ENCODE measurements around the gene JAG1. TPM values are rescaled to one million over a fixed set of nuclear protein-coding genes. Genes with fewer than 3 reads are reported as not detected.

JAG1 gene
- polyA plus RNA-seq, 1 donor (not counting 4 experiments of a cell fraction or from before 2014, with no cell fraction given), result 84.2 TPM

GRCh38 chr20:10662661-10663458 is 10.9 kb downstream of the JAG1 start:
- Histone ChIP-seq H3K4me3 (ENCODE audit: control insufficient read depth in 2 of 3, extremely low read depth in 1 of 3, insufficient read depth in 2 of 3, low read depth in 1 of 3, low read length in 3 of 3) (no peak overlapping the region), H3K9me3 (ENCODE audit: control insufficient read depth, low read depth, low read length) (no peaks in the 10 kb centered on the region), H3K9me1 (ENCODE audit: control insufficient read depth, extremely low read depth, insufficient read depth, low read length) (peaks cover 10% of the 10 kb centered on the region), H3K79me2 (ENCODE audit: control insufficient read depth, insufficient read depth, low read length) (peaks cover 100% of the 10 kb centered on the region), H4K20me1 (ENCODE audit: control insufficient read depth, extremely low read depth, insufficient read depth, low read length) (peaks cover 84% of the 10 kb centered on the region), H3K9ac (ENCODE audit: control insufficient read depth, extremely low read depth, insufficient read depth, low read length) (no peak overlapping the region), H3K4me2 (ENCODE audit: control insufficient read depth, extremely low read depth, insufficient read depth, low read depth, low read length) (no peak overlapping the region), H3K4me1 (ENCODE audit: control insufficient read depth, extremely low read depth, insufficient read depth, low read length) (peaks cover 99% of the 10 kb centered on the region), H3K36me3 (ENCODE audit: control insufficient read depth in 2 of 2, extremely low read depth in 1 of 2, insufficient read depth in 2 of 2, low read length in 2 of 2) (peaks cover 43 to 79% of the 10 kb centered on the region in 2 experiments), H3K27me3 (ENCODE audit: control insufficient read depth, extremely low read depth, insufficient read depth, low read length) (no peaks in the 10 kb centered on the region), H2AFZ (ENCODE audit: control insufficient read depth, low read length) (no peak overlapping the region), H3K27ac (ENCODE audit: control insufficient read depth, insufficient read depth, low read length) (peak overlapping the region; percentile 94)
- DNase-seq (ENCODE audit: low read depth, low spot score) (no peak), FAIRE-seq (peak; percentile 57)
- dilution Hi-C loops (cut with MboI; ENCODE audit: extremely low pct_ligation_motif_present, low sequenced_read_pairs), result no loop called here
- TF ChIP-seq CTCF (optimal IDR thresholded peaks at IDR 0.05 in 1 of 3, IDR thresholded peaks at IDR 0.05 in 1 of 3, conservative IDR thresholded peaks at IDR 0.05 in 1 of 3; ENCODE audit: extremely low read depth in 1 of 3, insufficient read depth in 2 of 3, low read length in 3 of 3) (no peak), EZH2 (IDR thresholded peaks at IDR 0.05; ENCODE audit: low read length) (no peak)

GRCh38 chr20:10662151-10662550 is 11.6 kb downstream of the JAG1 start:
- H4K20me1 ChIP-seq (ENCODE audit: control insufficient read depth, extremely low read depth, insufficient read depth, low read length), result peaks cover 81% of the 10 kb centered on the region
- H3K27ac ChIP-seq (ENCODE audit: control insufficient read depth, insufficient read depth, low read length), result peak overlapping the region; percentile 62
- H3K36me3 ChIP-seq (ENCODE audit: control insufficient read depth in 2 of 2, extremely low read depth in 1 of 2, insufficient read depth in 2 of 2, low read length in 2 of 2), result peaks cover 42 to 79% of the 10 kb centered on the region in 2 experiments

More at GRCh38 chr20:10662151-10662550, 11.6 kb downstream of the JAG1 start:
- no peaks in the 10 kb centered on the region for H3K27me3 ChIP-seq (ENCODE audit: control insufficient read depth, extremely low read depth, insufficient read depth, low read length)
- FAIRE-seq (peak; percentile 29), DNase-seq (ENCODE audit: low read depth, low spot score) (no peak)
- peaks cover 11% of the 10 kb centered on the region for H3K9me1 ChIP-seq (ENCODE audit: control insufficient read depth, extremely low read depth, insufficient read depth, low read length)
- no peak overlapping the region for H3K4me3 ChIP-seq (ENCODE audit: control insufficient read depth in 2 of 3, extremely low read depth in 1 of 3, insufficient read depth in 2 of 3, low read depth in 1 of 3, low read length in 3 of 3)
- no peak overlapping the region for H3K9ac ChIP-seq (ENCODE audit: control insufficient read depth, extremely low read depth, insufficient read depth, low read length)
- no peak overlapping the region for H2AFZ ChIP-seq (ENCODE audit: control insufficient read depth, low read length)
- H3K4me1 ChIP-seq (ENCODE audit: control insufficient read depth, extremely low read depth, insufficient read depth, low read length), result peaks cover 99% of the 10 kb centered on the region
- H3K9me3 ChIP-seq (ENCODE audit: control insufficient read depth, low read depth, low read length), result no peaks in the 10 kb centered on the region
- H3K79me2 ChIP-seq (ENCODE audit: control insufficient read depth, insufficient read depth, low read length), result peaks cover 100% of the 10 kb centered on the region
- dilution Hi-C loops (cut with MboI; ENCODE audit: extremely low pct_ligation_motif_present, low sequenced_read_pairs), result no loop called here
- no peak overlapping the region for H3K4me2 ChIP-seq (ENCODE audit: control insufficient read depth, extremely low read depth, insufficient read depth, low read depth, low read length)
- TF ChIP-seq CTCF (optimal IDR thresholded peaks at IDR 0.05 in 1 of 3, IDR thresholded peaks at IDR 0.05 in 1 of 3, conservative IDR thresholded peaks at IDR 0.05 in 1 of 3; ENCODE audit: extremely low read depth in 1 of 3, insufficient read depth in 2 of 3, low read length in 3 of 3) (no peak), EZH2 (IDR thresholded peaks at IDR 0.05; ENCODE audit: low read length) (no peak)
